ENCODE results near the gene HACL1. TPM values are rescaled to one million over a fixed set of nuclear protein-coding genes. Genes with fewer than 3 reads are reported as not detected.

HACL1 gene
- polyA plus RNA-seq (2013): 21.7 TPM

GRCh38 chr3:15601399-15602145, at the start of gene HACL1, which contains the start of gene BTD:
Gene HACL1 (minus strand): TSS chr3:15601569. CDS start chr3:15601463, 106 bp downstream.
Gene BTD (plus strand): TSS chr3:15601745. CDS start chr3:15635440, 33,695 bp downstream.
- Histone ChIP-seq H3K36me3 (ENCODE audit: control insufficient read depth in 4 of 4, insufficient read depth in 4 of 4, low read length in 3 of 4) (peaks cover 0 to 20% (median 16%) of the 10 kb centered on the region in 4 experiments), H3K4me1 (ENCODE audit: control extremely low read depth in 1 of 4, control insufficient read depth in 4 of 4, insufficient read depth in 4 of 4, low read length in 3 of 4) (peaks cover 7 to 22% (median 15%) of the 10 kb centered on the region in 4 experiments), H3K9me3 (ENCODE audit: control extremely low read depth in 1 of 5, control insufficient read depth in 4 of 5, insufficient read depth in 2 of 5, low read depth in 1 of 5, low read length in 4 of 5) (no peaks in the 10 kb centered on the region), H3K27me3 (replicated peaks in 2 of 5; ENCODE audit: control insufficient read depth in 4 of 5, insufficient read depth in 5 of 5, low read length in 4 of 5) (no peaks in the 10 kb centered on the region), H3K4me3 (ENCODE audit: control insufficient read depth in 1 of 7, extremely low read depth in 1 of 7, insufficient read depth in 4 of 7, low read depth in 2 of 7, low read length in 6 of 7) (peak within 1 kb of the TSS; percentile 95 to 100 (median 98)), H3K27ac (ENCODE audit: insufficient read depth in 1 of 2, low read depth in 1 of 2, low read length in 2 of 2, poor library complexity in 1 of 2, severe bottlenecking in 2 of 2) (peak within 1 kb of the TSS; percentile 87 to 95)
- ChIA-PET POLR2A (interaction anchor here (0.7 to 1.2 kb wide), 3 partner anchors 15 to 535 kb away, joined by 3 to 5 read pairs (median 3); no protein-coding TSS in a partner anchor), CTCF (interaction anchor here (0.6 to 1.2 kb wide), 3 partner anchors 9 to 11 kb away, joined by 3 read pairs; no protein-coding TSS in a partner anchor)
- DNase-seq: peak; percentile 100
- under 1% methylated on average over 58 of the region's 61 CpGs for WGBS (ENCODE audit: insufficient coverage)

- WGBS (ENCODE audit: insufficient coverage): 100% methylated on average over 3 of the region's 5 CpGs
- Histone ChIP-seq H3K27me3 (replicated peaks in 2 of 5; ENCODE audit: control insufficient read depth in 4 of 5, insufficient read depth in 5 of 5, low read length in 4 of 5) (peaks cover 0 to 57% (median 14%) of the 10 kb centered on the region in 5 experiments), H3K36me3 (ENCODE audit: control insufficient read depth in 4 of 4, insufficient read depth in 4 of 4, low read length in 3 of 4) (peaks cover 0 to under 1% (median 0%) of the 10 kb centered on the region in 4 experiments), H3K9me3 (ENCODE audit: control extremely low read depth in 1 of 5, control insufficient read depth in 4 of 5, insufficient read depth in 2 of 5, low read depth in 1 of 5, low read length in 4 of 5) (peaks cover 0 to 5% (median 0%) of the 10 kb centered on the region in 5 experiments), H3K4me1 (ENCODE audit: control extremely low read depth in 1 of 4, control insufficient read depth in 4 of 4, insufficient read depth in 4 of 4, low read length in 3 of 4) (peaks cover 16 to 37% (median 24%) of the 10 kb centered on the region in 4 experiments), H3K27ac (ENCODE audit: insufficient read depth in 1 of 2, low read depth in 1 of 2, low read length in 2 of 2, poor library complexity in 1 of 2, severe bottlenecking in 2 of 2) (no peak overlapping the region), H3K4me3 (ENCODE audit: control insufficient read depth in 1 of 7, extremely low read depth in 1 of 7, insufficient read depth in 4 of 7, low read depth in 2 of 7, low read length in 6 of 7) (no peak overlapping the region)
- ChIA-PET CTCF (interaction anchor here (0.9 to 1.8 kb wide), 4 partner anchors 9 to 20 kb away, joined by 3 to 6 read pairs (median 4); no protein-coding TSS in a partner anchor), POLR2A (no interaction called here)
- DNase-seq: no peak
Measured at GRCh38 chr3:15649858-15650257, 48.5 kb upstream of the HACL1 start.

GRCh38 chr3:15649341-15649740, 48.0 kb upstream of the HACL1 start:
- peaks cover 0 to 5% (median 0%) of the 10 kb centered on the region in 5 experiments for H3K9me3 ChIP-seq (ENCODE audit: control extremely low read depth in 1 of 5, control insufficient read depth in 4 of 5, insufficient read depth in 2 of 5, low read depth in 1 of 5, low read length in 4 of 5)
- peaks cover 0 to 62% (median 14%) of the 10 kb centered on the region in 5 experiments for H3K27me3 ChIP-seq (replicated peaks in 2 of 5; ENCODE audit: control insufficient read depth in 4 of 5, insufficient read depth in 5 of 5, low read length in 4 of 5)
- no peak overlapping the region for H3K4me3 ChIP-seq (ENCODE audit: control insufficient read depth in 1 of 7, extremely low read depth in 1 of 7, insufficient read depth in 4 of 7, low read depth in 2 of 7, low read length in 6 of 7)
- peaks cover 0 to 5% (median 0%) of the 10 kb centered on the region in 4 experiments for H3K36me3 ChIP-seq (ENCODE audit: control insufficient read depth in 4 of 4, insufficient read depth in 4 of 4, low read length in 3 of 4)
- WGBS (ENCODE audit: insufficient coverage): 97% methylated on average over 3 of the region's 3 CpGs
- ChIA-PET POLR2A (no interaction called here), CTCF (interaction anchor here (0.9 to 1.8 kb wide), 4 partner anchors 9 to 21 kb away, joined by 3 to 6 read pairs (median 4); no protein-coding TSS in a partner anchor)
- no peak for DNase-seq
- H3K27ac ChIP-seq (ENCODE audit: insufficient read depth in 1 of 2, low read depth in 1 of 2, low read length in 2 of 2, poor library complexity in 1 of 2, severe bottlenecking in 2 of 2): no peak overlapping the region
- H3K4me1 ChIP-seq (ENCODE audit: control extremely low read depth in 1 of 4, control insufficient read depth in 4 of 4, insufficient read depth in 4 of 4, low read length in 3 of 4): peaks cover 16 to 37% (median 24%) of the 10 kb centered on the region in 4 experiments

- CTCF ChIA-PET: interaction anchor here (1.0 kb wide), 1 partner anchor 35 kb away, joined by 3 read pairs; no protein-coding TSS in a partner anchor
- peak; percentile 95 to 98 (median 97) for DNase-seq
- WGBS (ENCODE audit: insufficient coverage): 18% methylated on average over 4 of the region's 4 CpGs
- POLR2A ChIA-PET: interaction anchor here (0.9 kb wide), 1 partner anchor 23 kb away, joined by 3 read pairs; no protein-coding TSS in a partner anchor
- H3K9me3 ChIP-seq (ENCODE audit: control extremely low read depth in 1 of 5, control insufficient read depth in 4 of 5, insufficient read depth in 2 of 5, low read depth in 1 of 5, low read length in 4 of 5): peaks cover 0 to 5% (median 0%) of the 10 kb centered on the region in 5 experiments
- H3K36me3 ChIP-seq (ENCODE audit: control insufficient read depth in 4 of 4, insufficient read depth in 4 of 4, low read length in 3 of 4): peaks cover 0 to 5% (median 0%) of the 10 kb centered on the region in 4 experiments
- no peak overlapping the region for H3K27ac ChIP-seq (ENCODE audit: insufficient read depth in 1 of 2, low read depth in 1 of 2, low read length in 2 of 2, poor library complexity in 1 of 2, severe bottlenecking in 2 of 2)
- peaks cover 16 to 37% (median 24%) of the 10 kb centered on the region in 4 experiments for H3K4me1 ChIP-seq (ENCODE audit: control extremely low read depth in 1 of 4, control insufficient read depth in 4 of 4, insufficient read depth in 4 of 4, low read length in 3 of 4)
- peak overlapping the region in 3 of 7 experiments; percentile 4 to 55 (median 19) for H3K4me3 ChIP-seq (ENCODE audit: control insufficient read depth in 1 of 7, extremely low read depth in 1 of 7, insufficient read depth in 4 of 7, low read depth in 2 of 7, low read length in 6 of 7)
- H3K27me3 ChIP-seq (replicated peaks in 2 of 5; ENCODE audit: control insufficient read depth in 4 of 5, insufficient read depth in 5 of 5, low read length in 4 of 5): peaks cover 0 to 56% (median 14%) of the 10 kb centered on the region in 5 experiments
Measured at GRCh38 chr3:15647611-15648167, 46.3 kb upstream of the HACL1 start.

GRCh38 chr3:15646851-15647511, 45.6 kb upstream of the HACL1 start:
- peak overlapping the region in 3 of 7 experiments; percentile 20 to 55 (median 31) for H3K4me3 ChIP-seq (ENCODE audit: control insufficient read depth in 1 of 7, extremely low read depth in 1 of 7, insufficient read depth in 4 of 7, low read depth in 2 of 7, low read length in 6 of 7)
- peaks cover 0 to 5% (median 0%) of the 10 kb centered on the region in 5 experiments for H3K9me3 ChIP-seq (ENCODE audit: control extremely low read depth in 1 of 5, control insufficient read depth in 4 of 5, insufficient read depth in 2 of 5, low read depth in 1 of 5, low read length in 4 of 5)
- CTCF ChIA-PET: interaction anchor here (1.0 kb wide), 1 partner anchor 35 kb away, joined by 3 read pairs; no protein-coding TSS in a partner anchor
- WGBS (ENCODE audit: insufficient coverage): 79% methylated on average over 9 of the region's 13 CpGs
- DNase-seq: no peak
- peaks cover 16 to 37% (median 24%) of the 10 kb centered on the region in 4 experiments for H3K4me1 ChIP-seq (ENCODE audit: control extremely low read depth in 1 of 4, control insufficient read depth in 4 of 4, insufficient read depth in 4 of 4, low read length in 3 of 4)
- peaks cover 0 to 49% (median 14%) of the 10 kb centered on the region in 5 experiments for H3K27me3 ChIP-seq (replicated peaks in 2 of 5; ENCODE audit: control insufficient read depth in 4 of 5, insufficient read depth in 5 of 5, low read length in 4 of 5)
- H3K36me3 ChIP-seq (ENCODE audit: control insufficient read depth in 4 of 4, insufficient read depth in 4 of 4, low read length in 3 of 4): peaks cover 0 to 5% (median under 1%) of the 10 kb centered on the region in 4 experiments
- POLR2A ChIA-PET: interaction anchor here (0.5 to 0.9 kb wide), 2 partner anchors 24 to 112 kb away, joined by 3 read pairs; no protein-coding TSS in a partner anchor
- H3K27ac ChIP-seq (ENCODE audit: insufficient read depth in 1 of 2, low read depth in 1 of 2, low read length in 2 of 2, poor library complexity in 1 of 2, severe bottlenecking in 2 of 2): no peak overlapping the region

GRCh38 chr3:15645740-15646501, 44.6 kb upstream of the HACL1 start:
- Histone ChIP-seq H3K36me3 (ENCODE audit: control insufficient read depth in 4 of 4, insufficient read depth in 4 of 4, low read length in 3 of 4) (peaks cover 0 to 5% (median 1%) of the 10 kb centered on the region in 4 experiments), H3K4me3 (ENCODE audit: control insufficient read depth in 1 of 7, extremely low read depth in 1 of 7, insufficient read depth in 4 of 7, low read depth in 2 of 7, low read length in 6 of 7) (no peak overlapping the region), H3K27me3 (replicated peaks in 2 of 5; ENCODE audit: control insufficient read depth in 4 of 5, insufficient read depth in 5 of 5, low read length in 4 of 5) (peaks cover 0 to 40% (median 12%) of the 10 kb centered on the region in 5 experiments), H3K4me1 (ENCODE audit: control extremely low read depth in 1 of 4, control insufficient read depth in 4 of 4, insufficient read depth in 4 of 4, low read length in 3 of 4) (peaks cover 16 to 37% (median 24%) of the 10 kb centered on the region in 4 experiments), H3K27ac (ENCODE audit: insufficient read depth in 1 of 2, low read depth in 1 of 2, low read length in 2 of 2, poor library complexity in 1 of 2, severe bottlenecking in 2 of 2) (no peak overlapping the region), H3K9me3 (ENCODE audit: control extremely low read depth in 1 of 5, control insufficient read depth in 4 of 5, insufficient read depth in 2 of 5, low read depth in 1 of 5, low read length in 4 of 5) (peaks cover 0 to 5% (median 0%) of the 10 kb centered on the region in 5 experiments)
- ChIA-PET CTCF (interaction anchor here (0.8 to 1.5 kb wide), 2 partner anchors 15 to 30 kb away, joined by 3 to 4 read pairs; no protein-coding TSS in a partner anchor), POLR2A (no interaction called here)
- 94% methylated on average over 15 of the region's 18 CpGs for WGBS (ENCODE audit: insufficient coverage)
- no peak for DNase-seq
